ENCODE results near the gene ANKRD31. TPM values are rescaled to one million over a fixed set of nuclear protein-coding genes. Genes with fewer than 3 reads are reported as not detected.
A peak's percentile ranks its signal among the peaks of the same experiment; 100 is the strongest.
"Not testable (repeated sequence)": the region's sequence is repeated elsewhere in the genome, so short reads cannot be mapped to it uniquely, and the experiment has no call there.

Gene ANKRD31
- total RNA-seq, 8 experiments from 2014 or later = 0.18 to 1.1 (median 0.46) TPM

DNA sequence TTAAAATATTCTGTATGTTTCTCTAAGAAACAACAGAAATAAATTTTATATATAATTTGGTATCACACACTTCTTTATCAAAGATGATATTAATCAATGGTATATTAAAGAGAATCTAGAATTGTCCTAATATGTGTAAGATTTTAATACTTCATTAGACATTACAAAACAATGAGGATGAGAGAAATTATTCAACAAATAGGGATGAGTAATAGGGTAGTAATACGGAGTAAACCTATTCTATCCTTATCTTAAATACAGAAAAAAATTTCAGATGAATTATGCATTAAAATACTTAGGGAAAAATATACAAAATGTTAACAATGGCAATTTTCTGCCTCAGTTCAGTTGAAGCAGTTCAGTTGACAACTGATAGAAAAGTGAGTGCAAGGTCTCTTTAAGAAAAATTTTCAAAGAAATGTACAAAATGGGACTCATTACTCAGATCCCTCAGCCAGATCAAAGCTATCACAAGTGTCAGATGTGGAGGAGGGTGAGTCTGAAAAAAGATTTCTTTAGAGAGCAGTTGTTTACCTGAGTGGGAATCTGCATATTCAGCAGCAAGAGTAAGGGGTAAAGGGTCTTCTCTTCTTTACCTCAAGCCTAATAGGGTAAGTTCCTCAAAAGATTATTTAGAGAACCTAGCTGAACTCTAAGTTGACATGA, 127.6 kb downstream of the ANKRD31 start:
- ATAC-seq (replicated peaks in 6 of 8) = no peak
- Histone ChIP-seq H3K4me1 (replicated peaks in 1 of 2) (no peaks in the 10 kb centered on the region), H3K27ac (no peak overlapping the region), H3K4me3 (no peak overlapping the region)
- in situ Hi-C loops (cut with MboI; ENCODE audit: low pct_unique_long_range_greater_than_20kb in 2 of 9, low sequenced_read_pairs in 9 of 9, unreplicated experiment in 9 of 9) = no loop called here
- WGBS, 10 experiments = 9 to 100% (median 55%) methylated on average over 1 of the region's 1 CpG; no CpG with 5 or more reads in 2 of the 10 experiments

DNA sequence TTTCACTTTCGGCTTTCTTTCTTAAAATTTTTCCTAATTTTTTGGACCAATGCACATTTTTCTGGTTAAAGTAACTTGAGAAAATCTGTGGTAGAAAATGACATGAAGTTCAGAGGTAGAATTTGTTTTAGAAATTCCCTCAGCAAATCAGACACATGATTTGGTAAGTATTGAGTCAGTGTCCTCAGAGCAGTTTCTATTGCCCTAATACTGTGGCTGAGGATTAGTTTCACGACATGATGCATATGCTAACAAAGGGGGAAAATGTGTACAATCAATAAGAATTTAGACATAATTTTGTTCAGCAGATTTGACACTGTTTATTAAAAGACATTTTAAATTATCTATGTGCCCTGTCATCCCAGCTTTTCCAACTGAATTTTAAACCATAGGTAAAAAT, 128.2 kb downstream of the ANKRD31 start:
- no peak overlapping the region for H3K27ac ChIP-seq
- no peak overlapping the region for H3K4me3 ChIP-seq
- H3K4me1 ChIP-seq (replicated peaks in 1 of 2) = no peaks in the 10 kb centered on the region
- in situ Hi-C loops (cut with MboI; ENCODE audit: low pct_unique_long_range_greater_than_20kb in 2 of 9, low sequenced_read_pairs in 9 of 9, unreplicated experiment in 9 of 9) = no loop called here
- WGBS, 10 experiments = 40 to 100% (median 89%) methylated on average over 1 to 2 of the region's 2 CpGs; no CpG with 5 or more reads in 2 of the 10 experiments
- ATAC-seq (replicated peaks in 6 of 8) = no peak

DNA sequence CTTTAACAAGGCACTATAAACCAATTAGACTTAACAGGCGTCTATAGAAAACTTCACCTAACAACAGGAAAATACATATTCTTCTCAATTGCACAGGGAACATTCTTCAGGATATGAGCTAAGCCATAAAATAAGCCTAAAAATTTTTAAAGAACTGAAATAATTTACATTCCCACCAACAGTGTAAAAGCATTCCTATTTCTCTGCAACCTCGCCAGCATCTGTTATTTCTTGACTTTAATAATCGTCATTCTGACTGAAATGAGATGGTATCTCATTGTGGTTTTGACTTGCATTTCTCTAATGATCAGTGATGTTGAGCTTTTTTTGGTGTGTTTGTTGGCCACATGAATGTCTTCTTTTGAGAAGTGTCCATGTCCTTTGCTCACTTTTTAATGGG, 140.7 kb downstream of the ANKRD31 start:
- H3K4me1 ChIP-seq (replicated peaks in 1 of 2); H3K4me3 ChIP-seq; in situ Hi-C loops (cut with MboI; ENCODE audit: low pct_unique_long_range_greater_than_20kb in 2 of 9, low sequenced_read_pairs in 9 of 9, unreplicated experiment in 9 of 9); ATAC-seq (replicated peaks in 6 of 8); H3K27ac ChIP-seq: not testable (repeated sequence)
- 0 to 89% (median 60%) methylated on average over 1 to 3 of the region's 3 CpGs for WGBS, 10 experiments

DNA sequence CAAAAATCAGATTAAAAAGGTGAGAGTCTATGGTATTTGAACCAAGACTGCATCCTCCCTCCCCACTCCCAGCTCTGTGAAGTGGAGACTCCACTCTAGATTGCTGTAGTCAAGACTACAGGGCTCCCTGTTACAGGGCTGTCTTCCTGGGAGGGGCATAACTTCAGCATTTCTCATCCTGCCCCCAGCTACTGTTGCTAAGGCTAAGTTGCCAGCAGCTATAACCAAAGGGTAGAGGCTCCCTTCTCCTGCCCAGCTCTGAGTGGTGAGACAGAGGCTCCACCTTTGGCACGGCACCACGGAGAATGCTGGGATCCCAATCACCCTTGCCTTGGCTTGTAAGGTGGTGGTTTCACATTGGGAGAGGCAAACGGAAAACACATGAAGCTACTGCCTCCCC, 145.1 kb downstream of the ANKRD31 start:
- no peak overlapping the region for H3K27ac ChIP-seq
- 17 to 95% (median 71%) methylated on average over 1 to 3 of the region's 3 CpGs; no CpG with 5 or more reads in 6 of the 10 experiments for WGBS, 10 experiments
- H3K4me1 ChIP-seq (replicated peaks in 1 of 2) = no peaks in the 10 kb centered on the region
- ATAC-seq (replicated peaks in 6 of 8) = peak in 3 of 8 experiments; percentile 40 to 57 (median 48)
- H3K4me3 ChIP-seq = no peak overlapping the region
- in situ Hi-C loops (cut with MboI; ENCODE audit: low pct_unique_long_range_greater_than_20kb in 2 of 9, low sequenced_read_pairs in 9 of 9, unreplicated experiment in 9 of 9) = no loop called here

DNA sequence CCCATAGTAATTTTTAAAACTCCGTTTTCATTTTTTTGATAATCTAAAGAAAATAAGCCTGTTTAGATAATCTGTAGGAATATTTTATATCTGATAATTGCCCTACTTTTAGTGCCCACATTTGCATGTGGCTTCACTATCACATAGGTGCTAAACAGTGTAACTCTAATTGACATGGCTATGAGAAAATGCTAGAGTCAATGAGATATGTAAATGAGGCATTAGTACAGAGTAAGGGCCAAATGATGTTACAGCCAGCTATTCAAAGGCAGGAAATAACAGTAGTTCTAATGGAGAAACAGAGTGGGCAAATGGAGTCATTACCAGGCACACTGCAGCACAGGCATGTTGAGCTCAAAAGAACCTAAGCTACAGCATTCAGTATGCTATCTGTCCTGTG, 147.0 kb downstream of the ANKRD31 start:
- no peaks in the 10 kb centered on the region for H3K4me1 ChIP-seq (replicated peaks in 1 of 2)
- WGBS, 10 experiments = 10 to 100% (median 60%) methylated on average over 1 of the region's 1 CpG; no CpG with 5 or more reads in 3 of the 10 experiments
- ATAC-seq (replicated peaks in 6 of 8) = no peak
- H3K27ac ChIP-seq = no peak overlapping the region
- no peak overlapping the region for H3K4me3 ChIP-seq
- in situ Hi-C loops (cut with MboI; ENCODE audit: low pct_unique_long_range_greater_than_20kb in 2 of 9, low sequenced_read_pairs in 9 of 9, unreplicated experiment in 9 of 9) = no loop called here

DNA sequence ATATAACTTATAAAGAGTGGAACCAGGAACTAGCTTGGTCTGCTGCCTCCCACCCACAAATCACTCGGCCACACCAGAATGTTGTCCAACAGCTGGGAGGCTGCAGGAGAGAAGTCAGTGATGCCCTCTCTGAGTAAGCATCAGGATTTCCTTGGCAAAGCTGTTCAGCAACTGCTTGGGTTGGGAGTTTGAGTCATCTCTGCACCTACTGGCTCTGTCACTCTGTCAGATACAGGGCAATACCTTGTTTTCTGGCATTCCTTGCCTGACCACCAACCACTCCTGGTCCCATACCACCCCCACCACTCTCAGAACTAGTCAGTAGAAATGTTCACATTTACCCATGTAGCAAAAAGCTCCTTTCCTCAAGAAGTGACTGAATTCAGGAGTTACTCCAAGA, 147.5 kb downstream of the ANKRD31 start:
- no peaks in the 10 kb centered on the region for H3K4me1 ChIP-seq (replicated peaks in 1 of 2)
- no peak overlapping the region for H3K4me3 ChIP-seq
- in situ Hi-C loops (cut with MboI; ENCODE audit: low pct_unique_long_range_greater_than_20kb in 2 of 9, low sequenced_read_pairs in 9 of 9, unreplicated experiment in 9 of 9) = no loop called here
- WGBS, 10 experiments = 20 to 100% (median 83%) methylated on average over 1 of the region's 1 CpG; no CpG with 5 or more reads in 7 of the 10 experiments
- no peak overlapping the region for H3K27ac ChIP-seq
- ATAC-seq (replicated peaks in 6 of 8) = no peak

DNA sequence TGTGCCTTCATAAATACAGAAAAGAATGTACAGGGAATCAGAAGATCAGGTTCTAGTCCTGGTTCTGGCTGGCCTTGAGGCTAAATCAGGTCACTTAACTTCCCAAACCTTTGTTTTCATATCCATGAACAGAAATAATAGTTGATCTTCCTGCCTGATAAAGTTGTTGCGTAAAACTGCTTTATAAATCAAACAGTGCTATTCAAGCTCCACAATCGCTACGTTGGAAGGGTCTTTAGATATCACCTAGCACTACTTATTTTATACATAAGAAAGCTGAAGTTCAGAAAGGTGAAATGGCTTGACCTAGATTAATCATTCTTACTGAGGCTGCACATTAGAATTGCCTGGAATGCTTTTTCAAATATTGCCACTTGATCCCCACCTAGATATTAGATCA, 148.0 kb downstream of the ANKRD31 start:
- H3K27ac ChIP-seq = no peak overlapping the region
- in situ Hi-C loops (cut with MboI; ENCODE audit: low pct_unique_long_range_greater_than_20kb in 2 of 9, low sequenced_read_pairs in 9 of 9, unreplicated experiment in 9 of 9) = no loop called here
- whole genome bisulfite sequencing, 10 experiments = 50 to 100% (median 89%) methylated on average over 1 to 3 of the region's 3 CpGs; no CpG with 5 or more reads in 2 of the 10 experiments
- no peak overlapping the region for H3K4me3 ChIP-seq
- no peaks in the 10 kb centered on the region for H3K4me1 ChIP-seq (replicated peaks in 1 of 2)
- ATAC-seq (replicated peaks in 6 of 8) = no peak

DNA sequence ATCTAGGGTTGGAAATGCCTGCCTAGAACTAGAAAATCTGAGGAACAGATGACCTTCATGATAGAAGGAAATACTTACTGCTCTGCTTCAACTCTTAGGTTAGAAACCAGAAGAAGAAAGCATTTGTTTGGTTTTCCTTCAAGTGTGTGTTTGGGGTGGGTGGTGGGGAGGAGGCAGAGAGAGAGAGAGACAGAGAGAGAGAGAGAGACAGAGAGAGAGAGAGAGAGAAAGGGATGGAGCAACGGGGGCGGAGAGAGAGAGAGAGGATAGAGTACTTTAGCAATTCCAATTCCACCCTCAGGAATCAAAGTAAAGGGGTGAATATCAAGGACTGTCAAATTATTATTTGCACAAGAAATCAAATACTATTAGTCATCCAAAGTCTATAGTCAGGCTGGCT, 155.2 kb downstream of the ANKRD31 start:
- 16 to 94% (median 79%) methylated on average over 1 to 2 of the region's 2 CpGs; no CpG with 5 or more reads in 3 of the 10 experiments for WGBS, 10 experiments
- Histone ChIP-seq H3K27ac (no peak overlapping the region), H3K4me1 (replicated peaks in 1 of 2) (no peaks in the 10 kb centered on the region), H3K4me3 (no peak overlapping the region)
- in situ Hi-C loops (cut with MboI; ENCODE audit: low pct_unique_long_range_greater_than_20kb in 2 of 9, low sequenced_read_pairs in 9 of 9, unreplicated experiment in 9 of 9) = no loop called here
- ATAC-seq (replicated peaks in 6 of 8) = no peak

DNA sequence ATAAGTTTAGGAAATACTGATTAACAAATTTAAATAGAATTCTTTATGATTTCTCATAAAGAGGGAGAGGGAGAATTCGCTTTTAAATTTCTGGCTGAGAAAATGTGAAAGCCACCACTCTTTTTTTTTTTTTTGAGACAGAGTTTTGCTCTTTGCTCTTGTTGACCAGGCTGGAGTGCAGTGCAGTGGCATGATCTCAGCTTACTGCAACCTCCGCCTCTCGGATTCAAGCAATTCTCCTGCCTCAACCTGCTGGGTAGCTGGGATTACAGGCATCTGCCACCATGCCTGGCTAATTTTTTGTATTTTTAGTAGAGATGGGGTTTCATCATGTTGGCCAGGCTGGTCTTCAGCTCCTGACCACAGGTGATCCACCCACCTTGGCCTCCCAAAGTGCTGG, 157.3 kb downstream of the ANKRD31 start:
- H3K4me3 ChIP-seq; ATAC-seq (replicated peaks in 6 of 8); in situ Hi-C loops (cut with MboI; ENCODE audit: low pct_unique_long_range_greater_than_20kb in 2 of 9, low sequenced_read_pairs in 9 of 9, unreplicated experiment in 9 of 9); H3K27ac ChIP-seq; H3K4me1 ChIP-seq (replicated peaks in 1 of 2): not testable (repeated sequence)
- WGBS, 10 experiments = 0 to 94% (median 75%) methylated on average over 1 to 3 of the region's 3 CpGs; no CpG with 5 or more reads in 1 of the 10 experiments

DNA sequence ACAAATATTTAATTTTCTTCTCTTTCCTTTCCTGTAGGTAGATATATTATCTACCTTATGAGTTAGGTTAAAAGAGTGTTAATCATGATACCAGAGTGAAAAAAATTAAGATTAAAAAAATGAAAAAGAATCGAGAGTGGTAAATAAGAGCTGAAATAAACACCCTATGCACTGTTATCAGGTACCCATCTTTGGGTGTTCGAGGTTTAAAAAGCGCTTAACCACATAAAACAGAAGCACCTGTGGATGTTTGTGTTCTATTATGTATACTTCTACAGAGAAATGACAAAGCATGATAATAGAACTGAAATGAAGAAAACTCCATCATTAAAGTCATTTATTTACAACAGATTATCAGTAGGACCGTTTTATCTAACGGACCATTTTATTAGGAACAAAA, 158.7 kb downstream of the ANKRD31 start:
- H3K4me1 ChIP-seq (replicated peaks in 1 of 2) = no peaks in the 10 kb centered on the region
- no peak for ATAC-seq (replicated peaks in 6 of 8)
- in situ Hi-C loops (cut with MboI; ENCODE audit: low pct_unique_long_range_greater_than_20kb in 2 of 9, low sequenced_read_pairs in 9 of 9, unreplicated experiment in 9 of 9) = no loop called here
- WGBS, 10 experiments = 36 to 94% (median 81%) methylated on average over 1 to 5 of the region's 5 CpGs
- no peak overlapping the region for H3K4me3 ChIP-seq
- H3K27ac ChIP-seq = no peak overlapping the region

DNA sequence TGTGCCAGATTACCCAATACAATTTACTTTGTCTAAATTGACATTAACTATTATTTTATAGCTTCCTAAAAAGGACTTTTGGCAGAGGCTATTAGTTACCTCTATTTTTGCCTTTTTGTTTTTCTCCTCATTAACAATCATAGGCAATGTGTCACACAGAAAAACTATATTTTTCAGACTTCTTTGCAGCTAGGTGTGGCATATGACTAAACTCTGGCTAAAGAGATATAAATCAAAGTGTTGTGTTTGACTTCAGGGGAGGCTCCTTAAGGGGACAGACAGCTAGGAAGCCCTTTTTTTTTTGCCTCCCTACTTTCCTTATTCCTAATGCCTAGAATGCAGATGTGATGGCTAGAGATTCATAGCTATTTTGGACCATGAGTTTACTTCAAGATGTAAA, 164.6 kb downstream of the ANKRD31 start:
- Histone ChIP-seq H3K27ac (no peak overlapping the region), H3K4me3 (no peak overlapping the region), H3K4me1 (replicated peaks in 1 of 2) (no peaks in the 10 kb centered on the region)
- in situ Hi-C loops (cut with MboI; ENCODE audit: low pct_unique_long_range_greater_than_20kb in 2 of 9, low sequenced_read_pairs in 9 of 9, unreplicated experiment in 9 of 9) = no loop called here
- peak in 1 of 8 experiments; percentile 38 for ATAC-seq (replicated peaks in 6 of 8)

DNA sequence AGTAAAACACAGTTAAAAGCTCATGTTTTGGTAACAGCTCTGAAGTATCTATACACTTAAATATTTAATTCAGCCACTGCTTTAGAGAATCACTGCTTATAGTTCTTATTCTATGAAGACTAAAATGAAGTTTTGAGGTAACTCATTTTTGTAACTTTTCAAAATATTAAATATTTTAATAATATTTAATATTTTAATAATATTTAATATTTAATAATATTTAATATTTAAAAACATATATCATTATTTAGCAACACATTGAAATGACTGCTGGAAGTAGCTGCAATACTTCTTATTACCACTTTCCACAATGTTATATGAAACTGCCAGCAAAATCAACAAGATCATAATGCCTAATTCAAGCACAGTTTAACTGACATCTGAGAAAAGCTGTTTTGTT, 165.6 kb downstream of the ANKRD31 start:
- ATAC-seq (replicated peaks in 6 of 8) = no peak

DNA sequence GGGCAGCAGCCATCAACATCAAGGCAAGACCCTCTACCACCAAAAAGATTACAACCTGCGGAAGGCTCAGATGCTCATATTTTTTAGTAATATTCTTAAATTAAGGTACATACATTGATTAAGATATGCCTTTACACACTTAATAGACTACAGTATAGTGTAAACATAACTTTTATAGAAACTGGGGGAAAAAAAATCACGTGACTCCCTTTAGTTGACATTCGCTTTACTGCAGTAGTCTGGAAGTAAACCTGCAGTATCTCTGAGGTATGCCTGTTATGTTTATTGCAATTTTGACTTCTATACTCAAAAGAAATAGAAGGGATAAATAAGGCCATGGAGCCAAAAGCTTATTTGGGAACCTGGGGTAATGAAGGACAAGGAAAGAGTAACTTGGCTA, 169.2 kb downstream of the ANKRD31 start:
- ATAC-seq (replicated peaks in 6 of 8) = no peak
- no peak overlapping the region for H3K4me3 ChIP-seq
- H3K27ac ChIP-seq = no peak overlapping the region
- in situ Hi-C loops (cut with MboI; ENCODE audit: low pct_unique_long_range_greater_than_20kb in 2 of 9, low sequenced_read_pairs in 9 of 9, unreplicated experiment in 9 of 9) = no loop called here
- H3K4me1 ChIP-seq (replicated peaks in 1 of 2) = no peaks in the 10 kb centered on the region
- WGBS, 10 experiments = 25 to 100% (median 93%) methylated on average over 1 to 3 of the region's 3 CpGs; no CpG with 5 or more reads in 1 of the 10 experiments

More for the DNA sequence above, 165.6 kb downstream of the ANKRD31 start:
- in situ Hi-C loops (cut with MboI; ENCODE audit: low pct_unique_long_range_greater_than_20kb in 2 of 9, low sequenced_read_pairs in 9 of 9, unreplicated experiment in 9 of 9) = no loop called here
- no peak overlapping the region for H3K27ac ChIP-seq
- no peaks in the 10 kb centered on the region for H3K4me1 ChIP-seq (replicated peaks in 1 of 2)
- H3K4me3 ChIP-seq = no peak overlapping the region

DNA sequence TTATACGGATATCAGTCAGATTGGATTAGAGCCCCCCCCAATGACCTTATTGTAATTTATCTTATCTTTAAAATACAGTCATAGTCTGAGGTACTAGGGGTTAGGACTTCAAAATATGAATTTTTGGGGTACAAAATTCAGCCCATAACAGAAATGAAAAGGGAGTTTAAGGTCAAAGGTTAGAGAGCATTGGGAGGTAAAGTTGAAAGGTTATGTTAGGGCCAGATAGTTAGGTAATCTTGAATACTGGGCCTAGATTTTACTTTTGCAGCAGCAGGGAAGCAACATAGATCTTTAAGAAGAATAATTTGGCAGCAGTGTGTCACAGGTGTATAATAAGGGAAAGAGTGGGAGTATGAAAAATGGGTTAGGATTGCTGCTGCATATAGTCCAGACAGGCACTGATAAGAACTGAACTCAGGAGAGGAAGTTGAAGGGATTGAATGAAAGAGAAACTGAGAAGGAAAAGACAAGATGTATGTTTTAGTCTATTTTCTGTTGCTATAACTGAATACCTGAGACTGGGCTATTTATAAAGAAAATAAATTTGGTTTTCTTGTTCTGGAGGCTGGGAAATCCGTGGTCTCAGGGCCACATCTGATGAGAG, 173.7 kb downstream of the ANKRD31 start:
- H3K4me1 ChIP-seq (replicated peaks in 1 of 2) = no peaks in the 10 kb centered on the region
- no peak for ATAC-seq (replicated peaks in 6 of 8)
- no peak overlapping the region for H3K4me3 ChIP-seq
- WGBS, 10 experiments = 0 to 100% (median 69%) methylated on average over 1 to 2 of the region's 2 CpGs; no CpG with 5 or more reads in 2 of the 10 experiments
- H3K27ac ChIP-seq = no peak overlapping the region
- in situ Hi-C loops (cut with MboI; ENCODE audit: low pct_unique_long_range_greater_than_20kb in 2 of 9, low sequenced_read_pairs in 9 of 9, unreplicated experiment in 9 of 9) = no loop called here
